ENCODE data around the gene SCRN2. TPM values are rescaled to one million over a fixed set of nuclear protein-coding genes. Genes with fewer than 3 reads are reported as not detected.

The SCRN2 gene
- total RNA-seq, 1 donor from 2014 or later: 25.4 TPM

DNA sequence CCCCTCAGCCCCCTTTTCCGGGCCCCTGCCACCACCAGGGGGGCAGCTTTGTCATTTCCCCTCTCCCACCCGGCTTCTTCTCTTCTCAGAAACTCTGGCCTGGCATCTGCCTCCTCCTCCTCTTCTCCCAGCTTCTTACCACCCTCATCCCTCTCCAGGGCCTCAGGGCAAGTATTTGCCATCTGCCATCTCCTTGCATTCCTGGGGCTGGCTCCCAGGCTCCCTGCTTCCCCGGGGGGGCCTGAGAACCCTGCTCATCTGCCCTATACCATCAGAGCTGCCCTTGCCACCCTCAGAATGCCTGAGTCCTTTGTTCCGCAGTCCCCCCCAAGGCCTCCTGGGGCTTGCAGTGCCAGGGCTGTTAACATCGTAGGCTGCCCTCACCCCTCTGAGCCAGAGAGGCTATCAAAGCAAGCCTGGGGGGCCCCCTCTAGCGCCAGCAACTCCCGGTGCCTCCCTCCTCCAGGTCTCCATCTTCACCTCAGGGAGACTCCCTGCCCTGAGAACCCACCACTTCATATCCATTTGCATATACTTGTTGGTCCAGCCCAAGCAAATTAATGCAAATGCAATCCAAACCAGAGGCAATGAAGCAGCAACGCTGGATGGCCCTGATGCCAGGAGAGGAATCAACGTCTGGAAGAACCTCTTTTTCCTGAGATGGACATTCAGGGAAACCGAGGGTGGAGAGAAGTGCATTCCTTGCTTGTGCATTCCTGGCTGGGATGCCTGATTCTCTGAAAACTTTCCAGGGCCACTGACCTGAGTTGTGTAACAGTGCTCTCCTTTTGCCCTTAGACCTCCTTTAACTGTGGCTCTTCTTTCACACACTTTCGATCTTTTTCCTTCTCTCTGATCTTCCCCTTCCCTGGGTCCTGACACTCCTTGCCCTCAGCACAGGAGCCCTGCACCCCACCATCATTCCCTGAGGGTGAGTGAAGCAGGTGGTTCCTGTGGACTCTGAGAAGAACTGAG lies 34.2 kb upstream of the SCRN2 start:
- peaks cover 30% of the 10 kb centered on the region for H3K27me3 Mint-ChIP-seq (ENCODE audit: unreplicated experiment)
- H3K4me1 Mint-ChIP-seq (ENCODE audit: unreplicated experiment): peaks cover 40% of the 10 kb centered on the region
- TF ChIP-seq, protein P1, sequence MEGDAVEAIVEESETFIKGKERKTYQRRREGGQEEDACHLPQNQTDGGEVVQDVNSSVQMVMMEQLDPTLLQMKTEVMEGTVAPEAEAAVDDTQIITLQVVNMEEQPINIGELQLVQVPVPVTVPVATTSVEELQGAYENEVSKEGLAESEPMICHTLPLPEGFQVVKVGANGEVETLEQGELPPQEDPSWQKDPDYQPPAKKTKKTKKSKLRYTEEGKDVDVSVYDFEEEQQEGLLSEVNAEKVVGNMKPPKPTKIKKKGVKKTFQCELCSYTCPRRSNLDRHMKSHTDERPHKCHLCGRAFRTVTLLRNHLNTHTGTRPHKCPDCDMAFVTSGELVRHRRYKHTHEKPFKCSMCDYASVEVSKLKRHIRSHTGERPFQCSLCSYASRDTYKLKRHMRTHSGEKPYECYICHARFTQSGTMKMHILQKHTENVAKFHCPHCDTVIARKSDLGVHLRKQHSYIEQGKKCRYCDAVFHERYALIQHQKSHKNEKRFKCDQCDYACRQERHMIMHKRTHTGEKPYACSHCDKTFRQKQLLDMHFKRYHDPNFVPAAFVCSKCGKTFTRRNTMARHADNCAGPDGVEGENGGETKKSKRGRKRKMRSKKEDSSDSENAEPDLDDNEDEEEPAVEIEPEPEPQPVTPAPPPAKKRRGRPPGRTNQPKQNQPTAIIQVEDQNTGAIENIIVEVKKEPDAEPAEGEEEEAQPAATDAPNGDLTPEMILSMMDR (IDR thresholded peaks at IDR 0.05): no peak
- no peaks in the 10 kb centered on the region for H3K9me3 Mint-ChIP-seq (ENCODE audit: unreplicated experiment)
- peak overlapping the region; percentile 43 for H3K27ac Mint-ChIP-seq (ENCODE audit: unreplicated experiment)
- H3K4me3 Mint-ChIP-seq (ENCODE audit: unreplicated experiment): no peak overlapping the region
- no peak for DNase-seq (ENCODE audit: extremely low spot score, unreplicated experiment)
- no peaks in the 10 kb centered on the region for H3K36me3 Mint-ChIP-seq (ENCODE audit: unreplicated experiment)

DNA sequence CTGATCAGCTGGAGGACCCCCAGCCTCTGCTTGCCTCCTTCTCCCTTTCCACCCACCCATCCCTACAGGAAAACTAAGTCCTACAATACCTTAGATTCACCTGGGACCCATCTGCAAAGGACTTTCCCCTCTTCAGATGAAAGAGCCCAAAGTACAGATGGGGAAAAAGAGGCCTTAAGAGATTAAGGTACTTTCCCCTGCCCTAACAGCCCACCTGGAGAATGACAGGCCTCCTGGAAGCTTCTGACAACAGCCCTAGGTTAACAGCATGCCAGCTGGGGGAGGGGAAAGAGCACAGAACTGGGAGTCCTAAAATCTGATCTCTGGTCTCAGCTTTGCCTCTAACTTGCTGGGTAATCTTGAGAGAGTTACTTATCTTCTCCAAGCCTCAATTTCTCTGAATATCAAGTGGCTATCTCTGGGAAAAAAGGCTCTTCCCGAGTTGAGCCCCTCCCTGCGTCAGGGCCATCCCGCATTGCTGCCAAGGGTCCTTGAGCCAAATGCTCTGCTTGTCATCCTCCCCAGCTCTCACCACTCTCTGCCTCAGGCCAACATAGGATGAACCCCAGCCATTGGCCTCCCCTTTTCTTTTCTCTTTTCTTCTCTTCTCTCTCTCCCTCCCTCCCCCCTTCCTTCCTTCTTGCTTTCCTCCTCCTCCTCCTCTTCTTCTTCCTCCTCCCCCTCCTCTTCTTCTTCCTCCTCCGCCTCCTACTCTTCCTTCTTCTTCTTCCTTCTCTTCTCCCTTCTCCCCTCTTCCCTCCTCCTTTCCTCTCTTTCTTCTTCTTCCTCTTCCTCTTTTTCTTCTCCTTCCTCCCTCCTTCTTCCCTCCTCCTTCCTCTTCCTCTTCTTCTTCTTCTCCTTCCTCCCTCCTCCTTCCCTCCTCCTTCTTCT lies 32.4 kb upstream of the SCRN2 start:
- no peaks in the 10 kb centered on the region for H3K36me3 Mint-ChIP-seq (ENCODE audit: unreplicated experiment)

DNA sequence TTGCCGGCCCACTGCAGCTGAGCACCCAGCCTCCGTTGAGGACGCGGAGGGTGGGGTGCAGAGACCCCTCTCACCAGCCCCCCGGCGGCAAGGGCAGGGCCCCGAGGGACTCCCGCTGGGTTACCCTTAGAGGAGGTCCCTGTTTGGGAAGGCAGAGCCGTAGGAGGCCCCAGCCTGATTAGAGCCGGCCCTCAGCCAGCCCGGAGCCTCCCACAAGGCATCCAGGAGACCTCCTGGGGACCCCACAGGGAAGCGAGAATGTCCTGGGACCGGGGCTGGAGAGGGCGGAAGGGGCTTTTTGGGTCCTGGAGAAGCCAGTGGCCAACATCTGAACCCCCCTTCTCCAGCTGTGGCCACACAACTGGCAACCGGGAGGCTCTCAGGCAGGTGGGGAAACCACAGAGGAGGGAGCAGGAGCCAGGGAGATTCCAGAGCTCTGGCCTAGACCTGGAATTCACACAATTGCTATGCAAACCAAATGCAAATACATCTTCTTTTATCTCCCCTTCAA lies 31.6 kb upstream of the SCRN2 start:
- no peaks in the 10 kb centered on the region for H3K36me3 Mint-ChIP-seq (ENCODE audit: unreplicated experiment)
- TF ChIP-seq, protein P1 (IDR thresholded peaks at IDR 0.05): no peak
- no peak overlapping the region for H3K27ac Mint-ChIP-seq (ENCODE audit: unreplicated experiment)
- H3K4me1 Mint-ChIP-seq (ENCODE audit: unreplicated experiment): peaks cover 35% of the 10 kb centered on the region
- peaks cover 32% of the 10 kb centered on the region for H3K27me3 Mint-ChIP-seq (ENCODE audit: unreplicated experiment)
- no peak overlapping the region for H3K4me3 Mint-ChIP-seq (ENCODE audit: unreplicated experiment)
- no peak for DNase-seq (ENCODE audit: extremely low spot score, unreplicated experiment)
- H3K9me3 Mint-ChIP-seq (ENCODE audit: unreplicated experiment): no peaks in the 10 kb centered on the region

More for the DNA sequence above, 32.4 kb upstream of the SCRN2 start:
- Mint-ChIP-seq H3K4me3 (ENCODE audit: unreplicated experiment) (no peak overlapping the region), H3K4me1 (ENCODE audit: unreplicated experiment) (peaks cover 40% of the 10 kb centered on the region), H3K27ac (ENCODE audit: unreplicated experiment) (no peak overlapping the region), H3K9me3 (ENCODE audit: unreplicated experiment) (no peaks in the 10 kb centered on the region), H3K27me3 (ENCODE audit: unreplicated experiment) (peaks cover 36% of the 10 kb centered on the region)
- TF ChIP-seq, protein P1 (IDR thresholded peaks at IDR 0.05): no peak
- no peak for DNase-seq (ENCODE audit: extremely low spot score, unreplicated experiment)

DNA sequence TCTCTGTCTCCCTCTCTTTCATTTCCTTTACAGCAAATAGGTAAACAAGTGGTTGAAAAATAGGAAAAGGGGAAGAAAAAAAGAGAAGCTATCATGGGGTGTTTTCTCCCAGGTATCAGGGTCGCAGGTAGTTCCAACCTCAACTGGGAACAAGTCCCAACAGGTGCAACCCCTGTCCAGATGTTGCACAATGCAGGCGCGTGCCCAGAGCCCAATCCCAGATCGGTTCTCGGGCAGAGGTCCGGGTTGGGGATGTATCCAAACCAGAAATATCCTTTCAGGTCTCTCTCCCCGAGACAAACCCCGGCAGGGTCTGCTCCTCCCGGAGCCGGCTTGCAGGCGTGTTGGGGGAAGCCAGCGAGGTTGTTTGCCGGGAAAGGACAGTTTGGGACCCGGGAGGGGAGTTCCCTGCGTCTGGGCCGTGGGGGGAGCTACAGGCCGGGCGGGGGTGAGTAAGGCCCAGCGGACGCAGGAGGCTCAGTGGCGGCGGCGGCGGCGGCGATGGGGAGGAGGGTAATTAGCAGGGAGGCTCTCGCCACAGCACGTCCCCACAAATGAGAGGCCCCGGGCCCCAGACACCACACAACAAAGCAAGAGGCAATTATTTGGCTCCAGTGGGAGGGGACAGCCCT lies 31.1 kb upstream of the SCRN2 start:
- Mint-ChIP-seq H3K4me1 (ENCODE audit: unreplicated experiment) (peaks cover 31% of the 10 kb centered on the region), H3K27me3 (ENCODE audit: unreplicated experiment) (peaks cover 32% of the 10 kb centered on the region), H3K36me3 (ENCODE audit: unreplicated experiment) (no peaks in the 10 kb centered on the region), H3K27ac (ENCODE audit: unreplicated experiment) (no peak overlapping the region), H3K9me3 (ENCODE audit: unreplicated experiment) (no peaks in the 10 kb centered on the region), H3K4me3 (ENCODE audit: unreplicated experiment) (no peak overlapping the region)
- TF ChIP-seq, protein P1 (IDR thresholded peaks at IDR 0.05): no peak
- DNase-seq (ENCODE audit: extremely low spot score, unreplicated experiment): no peak

Data from osteocyte (in vitro differentiated cells).